ENCODE measurements around the gene RRAS. TPM values are rescaled to one million over a fixed set of nuclear protein-coding genes. Genes with fewer than 3 reads are reported as not detected.

RRAS gene
- polyA plus RNA-seq, 1 donor from 2014 or later = not detected

DNA sequence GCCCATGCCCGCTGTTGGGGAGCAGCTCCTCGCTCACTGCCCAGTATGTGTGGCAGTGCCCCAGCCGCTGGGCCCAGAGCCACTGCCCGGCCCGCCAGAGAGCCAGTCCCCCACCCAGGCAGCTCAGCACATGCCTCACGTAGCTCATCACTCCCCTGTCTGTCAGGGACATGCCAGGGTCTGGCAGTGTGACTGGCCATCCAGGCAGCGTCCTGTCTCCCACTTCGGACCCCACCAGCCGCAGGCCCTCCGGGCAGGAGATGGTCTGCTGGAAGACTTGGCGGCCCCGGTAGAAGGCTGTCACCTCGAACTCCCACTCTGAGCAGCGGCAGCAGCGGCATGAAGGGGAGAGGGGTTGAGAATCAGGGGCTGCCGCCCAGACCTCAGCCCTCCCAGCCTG is 22.1 kb upstream of the RRAS start:
- Histone ChIP-seq H3F3A (ENCODE audit: insufficient read depth, low read length, poor library complexity, severe bottlenecking) (no peaks in the 10 kb centered on the region), H3K27me3 (ENCODE audit: insufficient read depth, low read depth, low read length) (no peaks in the 10 kb centered on the region), H3K4me3 (ENCODE audit: low read length) (no peak overlapping the region), H3K27ac (ENCODE audit: low read length) (no peak overlapping the region), H4K20me1 (ENCODE audit: insufficient read depth) (no peaks in the 10 kb centered on the region), H3K79me2 (replicated peaks; ENCODE audit: insufficient read depth, low read length) (no peaks in the 10 kb centered on the region), H2AFZ (ENCODE audit: low read depth, low read length) (no peak overlapping the region), H3K36me3 (ENCODE audit: insufficient read depth, low read length) (no peaks in the 10 kb centered on the region), H3K9me2 (ENCODE audit: insufficient read depth, low read length) (no peaks in the 10 kb centered on the region), H3K4me2 (ENCODE audit: low read length) (no peak overlapping the region), H3K9ac (ENCODE audit: low read length) (no peak overlapping the region), H3K9me3 (ENCODE audit: low read length) (no peaks in the 10 kb centered on the region)
- TF ChIP-seq RAD21 (conservative IDR thresholded peaks at IDR 0.05) (no peak), EZH2 (IDR thresholded peaks at IDR 0.05; ENCODE audit: borderline replicate concordance, insufficient read depth, low read length, poor library complexity, severe bottlenecking) (no peak), MXI1 (conservative IDR thresholded peaks at IDR 0.05; ENCODE audit: poor library complexity, severe bottlenecking) (no peak), TAF1 (IDR thresholded peaks at IDR 0.05; ENCODE audit: low read depth) (no peak), SMC3 (conservative IDR thresholded peaks at IDR 0.05; ENCODE audit: poor library complexity) (no peak), EP300 (conservative IDR thresholded peaks at IDR 0.05; ENCODE audit: poor library complexity, severe bottlenecking) (no peak), POLR2AphosphoS5 (IDR thresholded peaks at IDR 0.05) (no peak)
- TF ChIP-seq, protein P1, sequence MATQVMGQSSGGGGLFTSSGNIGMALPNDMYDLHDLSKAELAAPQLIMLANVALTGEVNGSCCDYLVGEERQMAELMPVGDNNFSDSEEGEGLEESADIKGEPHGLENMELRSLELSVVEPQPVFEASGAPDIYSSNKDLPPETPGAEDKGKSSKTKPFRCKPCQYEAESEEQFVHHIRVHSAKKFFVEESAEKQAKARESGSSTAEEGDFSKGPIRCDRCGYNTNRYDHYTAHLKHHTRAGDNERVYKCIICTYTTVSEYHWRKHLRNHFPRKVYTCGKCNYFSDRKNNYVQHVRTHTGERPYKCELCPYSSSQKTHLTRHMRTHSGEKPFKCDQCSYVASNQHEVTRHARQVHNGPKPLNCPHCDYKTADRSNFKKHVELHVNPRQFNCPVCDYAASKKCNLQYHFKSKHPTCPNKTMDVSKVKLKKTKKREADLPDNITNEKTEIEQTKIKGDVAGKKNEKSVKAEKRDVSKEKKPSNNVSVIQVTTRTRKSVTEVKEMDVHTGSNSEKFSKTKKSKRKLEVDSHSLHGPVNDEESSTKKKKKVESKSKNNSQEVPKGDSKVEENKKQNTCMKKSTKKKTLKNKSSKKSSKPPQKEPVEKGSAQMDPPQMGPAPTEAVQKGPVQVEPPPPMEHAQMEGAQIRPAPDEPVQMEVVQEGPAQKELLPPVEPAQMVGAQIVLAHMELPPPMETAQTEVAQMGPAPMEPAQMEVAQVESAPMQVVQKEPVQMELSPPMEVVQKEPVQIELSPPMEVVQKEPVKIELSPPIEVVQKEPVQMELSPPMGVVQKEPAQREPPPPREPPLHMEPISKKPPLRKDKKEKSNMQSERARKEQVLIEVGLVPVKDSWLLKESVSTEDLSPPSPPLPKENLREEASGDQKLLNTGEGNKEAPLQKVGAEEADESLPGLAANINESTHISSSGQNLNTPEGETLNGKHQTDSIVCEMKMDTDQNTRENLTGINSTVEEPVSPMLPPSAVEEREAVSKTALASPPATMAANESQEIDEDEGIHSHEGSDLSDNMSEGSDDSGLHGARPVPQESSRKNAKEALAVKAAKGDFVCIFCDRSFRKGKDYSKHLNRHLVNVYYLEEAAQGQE (IDR thresholded peaks at IDR 0.05; ENCODE audit: borderline replicate concordance) = no peak
- TF ChIP-seq, protein P2, sequence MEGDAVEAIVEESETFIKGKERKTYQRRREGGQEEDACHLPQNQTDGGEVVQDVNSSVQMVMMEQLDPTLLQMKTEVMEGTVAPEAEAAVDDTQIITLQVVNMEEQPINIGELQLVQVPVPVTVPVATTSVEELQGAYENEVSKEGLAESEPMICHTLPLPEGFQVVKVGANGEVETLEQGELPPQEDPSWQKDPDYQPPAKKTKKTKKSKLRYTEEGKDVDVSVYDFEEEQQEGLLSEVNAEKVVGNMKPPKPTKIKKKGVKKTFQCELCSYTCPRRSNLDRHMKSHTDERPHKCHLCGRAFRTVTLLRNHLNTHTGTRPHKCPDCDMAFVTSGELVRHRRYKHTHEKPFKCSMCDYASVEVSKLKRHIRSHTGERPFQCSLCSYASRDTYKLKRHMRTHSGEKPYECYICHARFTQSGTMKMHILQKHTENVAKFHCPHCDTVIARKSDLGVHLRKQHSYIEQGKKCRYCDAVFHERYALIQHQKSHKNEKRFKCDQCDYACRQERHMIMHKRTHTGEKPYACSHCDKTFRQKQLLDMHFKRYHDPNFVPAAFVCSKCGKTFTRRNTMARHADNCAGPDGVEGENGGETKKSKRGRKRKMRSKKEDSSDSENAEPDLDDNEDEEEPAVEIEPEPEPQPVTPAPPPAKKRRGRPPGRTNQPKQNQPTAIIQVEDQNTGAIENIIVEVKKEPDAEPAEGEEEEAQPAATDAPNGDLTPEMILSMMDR (IDR thresholded peaks at IDR 0.05; ENCODE audit: poor library complexity, severe bottlenecking) = no peak

DNA sequence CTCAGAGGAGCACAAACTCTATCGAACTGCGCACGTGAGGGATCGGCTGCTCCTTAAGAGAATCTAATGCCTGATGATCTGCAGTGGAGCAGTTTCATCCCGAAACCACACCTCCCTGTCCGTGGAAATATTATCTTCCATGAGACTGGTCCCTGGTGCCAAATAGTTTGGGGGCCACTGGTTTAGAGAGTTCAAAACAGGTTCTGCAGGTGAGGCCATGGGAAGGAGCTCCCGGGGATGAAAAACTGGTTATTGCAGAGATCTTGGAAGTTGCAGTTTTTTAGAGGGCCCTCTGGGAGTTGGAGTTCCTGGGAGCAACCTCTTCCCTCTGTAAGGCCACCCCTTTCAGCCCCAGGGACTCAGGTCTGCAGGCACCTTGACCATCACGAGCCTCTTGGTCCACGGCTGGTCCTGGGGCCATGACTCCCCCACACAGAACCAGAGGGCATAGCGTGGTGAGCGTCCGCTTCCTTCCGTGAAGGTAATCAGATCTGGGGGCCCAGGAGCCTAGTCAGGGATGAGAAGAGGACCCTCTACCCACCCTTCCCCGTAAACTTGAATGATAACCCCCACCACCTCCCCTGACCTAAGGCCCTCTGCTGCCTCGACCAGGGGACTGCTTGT is 20.5 kb upstream of the RRAS start:
- no peaks in the 10 kb centered on the region for H3F3A ChIP-seq (ENCODE audit: insufficient read depth, low read length, poor library complexity, severe bottlenecking)
- H3K27ac ChIP-seq (ENCODE audit: low read length) = no peak overlapping the region
- no peak overlapping the region for H2AFZ ChIP-seq (ENCODE audit: low read depth, low read length)
- no peak overlapping the region for H3K4me3 ChIP-seq (ENCODE audit: low read length)
- H3K9me2 ChIP-seq (ENCODE audit: insufficient read depth, low read length) = no peaks in the 10 kb centered on the region
- no peak overlapping the region for H3K9ac ChIP-seq (ENCODE audit: low read length)
- TF ChIP-seq EZH2 (IDR thresholded peaks at IDR 0.05; ENCODE audit: borderline replicate concordance, insufficient read depth, low read length, poor library complexity, severe bottlenecking) (no peak), RAD21 (conservative IDR thresholded peaks at IDR 0.05) (no peak), POLR2AphosphoS5 (IDR thresholded peaks at IDR 0.05) (no peak), SMC3 (conservative IDR thresholded peaks at IDR 0.05; ENCODE audit: poor library complexity) (no peak), MXI1 (conservative IDR thresholded peaks at IDR 0.05; ENCODE audit: poor library complexity, severe bottlenecking) (no peak), TAF1 (IDR thresholded peaks at IDR 0.05; ENCODE audit: low read depth) (no peak), EP300 (conservative IDR thresholded peaks at IDR 0.05; ENCODE audit: poor library complexity, severe bottlenecking) (no peak)
- TF ChIP-seq, protein P1 (IDR thresholded peaks at IDR 0.05; ENCODE audit: borderline replicate concordance) = no peak
- TF ChIP-seq, protein P2 (IDR thresholded peaks at IDR 0.05; ENCODE audit: poor library complexity, severe bottlenecking) = no peak
- no peaks in the 10 kb centered on the region for H3K79me2 ChIP-seq (replicated peaks; ENCODE audit: insufficient read depth, low read length)
- no peaks in the 10 kb centered on the region for H4K20me1 ChIP-seq (ENCODE audit: insufficient read depth)
- no peaks in the 10 kb centered on the region for H3K9me3 ChIP-seq (ENCODE audit: low read length)
- no peak overlapping the region for H3K4me2 ChIP-seq (ENCODE audit: low read length)
- no peaks in the 10 kb centered on the region for H3K36me3 ChIP-seq (ENCODE audit: insufficient read depth, low read length)
- no peaks in the 10 kb centered on the region for H3K27me3 ChIP-seq (ENCODE audit: insufficient read depth, low read depth, low read length)

Measured in neural cell (in vitro differentiated cells).